SK-N-SH treated with all-trans-retinoic acid at 6 μM for 48 hours (cell line): ENCODE data around the gene SORCS3.

Experiments
- ARNTL ChIP-seq: fragments of 450-650 bp; formaldehyde crosslinking; IDR thresholded peaks from 2 replicates; pipeline ENCODE4 v1.5.0; 2020; ENCODE audit warnings: low read depth, mild to moderate bottlenecking, moderate library complexity, borderline replicate concordance
- BACH2 ChIP-seq: fragments of 250-450 bp; sonication (Bioruptor Pico); IDR thresholded peaks from 2 replicates; pipeline ENCODE4 v1.9.0; 2021; ENCODE audit warnings: mild to moderate bottlenecking, borderline replicate concordance
- CREB5 ChIP-seq: fragments of 250-450 bp; sonication (Bioruptor Pico); IDR thresholded peaks from 2 replicates; pipeline ENCODE4 v1.5.1; 2020; ENCODE audit warnings: low read depth, mild to moderate bottlenecking, moderate library complexity
- CSRNP3 ChIP-seq: fragments of 250-450 bp; sonication (Bioruptor Pico); IDR thresholded peaks from 2 replicates; pipeline ENCODE4 v1.5.1; 2021; ENCODE audit warnings: mild to moderate bottlenecking, moderate library complexity
- GLIS3 ChIP-seq: fragments of 250-450 bp; sonication (Bioruptor Pico); IDR thresholded peaks from 2 replicates; pipeline ENCODE4 v1.5.0; 2020; ENCODE audit warnings: mild to moderate bottlenecking, moderate library complexity
- OSR1 ChIP-seq: fragments of 250-450 bp; sonication (Bioruptor Pico); IDR thresholded peaks from 2 replicates; pipeline ENCODE4 v1.8.0; 2022; ENCODE audit warnings: moderate library complexity, mild to moderate bottlenecking, inconsistent platforms
- PATZ1 ChIP-seq: fragments of 250-450 bp; sonication (Bioruptor Pico); IDR thresholded peaks from 2 replicates; pipeline ENCODE4 v1.8.0; 2020; ENCODE audit warnings: mild to moderate bottlenecking, moderate library complexity, borderline replicate concordance
- PPARA ChIP-seq: fragments of 250-450 bp; sonication (Bioruptor Pico); IDR thresholded peaks from 2 replicates; pipeline ENCODE4 v1.5.0; 2020; ENCODE audit warnings: mild to moderate bottlenecking, borderline replicate concordance
- RARB ChIP-seq: fragments of 250-450 bp; sonication (Bioruptor Pico); IDR thresholded peaks from 2 replicates; pipeline ENCODE4 v1.8.0; 2021; ENCODE audit warnings: mild to moderate bottlenecking, moderate library complexity
- SNAI2 ChIP-seq: fragments of 250-450 bp; sonication (Bioruptor Pico); IDR thresholded peaks from 2 replicates; pipeline ENCODE4 v1.5.0; 2020; ENCODE audit warnings: mild to moderate bottlenecking, moderate library complexity
- ZFP3 ChIP-seq: fragments of 250-450 bp; sonication (Bioruptor Pico); IDR thresholded peaks from 2 replicates; pipeline ENCODE4 v1.5.0; 2020; ENCODE audit warnings: mild to moderate bottlenecking, moderate library complexity
- ZFP30 ChIP-seq: fragments of 450-650 bp; formaldehyde crosslinking; IDR thresholded peaks from 2 replicates; pipeline ENCODE4 v1.5.0; 2022; ENCODE audit warnings: mild to moderate bottlenecking, moderate library complexity
- ZNF565 ChIP-seq: fragments of 450-650 bp; formaldehyde crosslinking; conservative IDR thresholded peaks from 2 replicates; pipeline ENCODE4 v1.5.0; 2020; ENCODE audit warnings: low read depth, mild to moderate bottlenecking, moderate library complexity
- ZNF8 ChIP-seq: fragments of 450-650 bp; formaldehyde crosslinking; IDR thresholded peaks from 2 replicates; pipeline ENCODE4 v1.5.0; 2020; ENCODE audit warnings: mild to moderate bottlenecking, moderate library complexity

DNA sequence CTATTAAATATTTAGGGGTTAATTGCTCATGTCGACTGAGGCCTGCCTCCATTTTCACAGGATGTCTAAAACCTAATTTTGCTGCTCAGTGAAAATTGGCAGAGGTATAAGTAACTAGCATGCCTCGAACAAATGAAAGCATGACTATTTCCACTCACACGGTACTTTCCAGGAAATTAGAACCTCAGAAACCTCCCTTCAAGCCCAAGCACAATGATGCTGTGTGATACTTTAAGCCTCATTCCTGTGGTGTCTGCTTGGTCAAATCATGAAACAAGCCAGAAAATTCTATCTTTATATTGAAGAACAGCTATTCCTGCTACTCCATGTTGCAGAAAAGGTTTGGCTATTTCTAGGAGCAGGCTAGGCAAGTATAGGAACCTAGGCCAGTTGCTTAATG is 203.0 kb downstream of the SORCS3 start:
- TF ChIP-seq GLIS3 (no peak), CSRNP3 (CRISPR knock-in tag) (no peak), ZNF8 (CRISPR knock-in tag) (no peak), ZFP3 (CRISPR knock-in tag) (no peak), CREB5 (no peak), RARB (CRISPR knock-in tag) (no peak), ARNTL (CRISPR knock-in tag) (no peak), ZFP30 (no peak), BACH2 (CRISPR knock-in tag) (no peak), PPARA (CRISPR knock-in tag) (no peak), PATZ1 (no peak), SNAI2 (CRISPR knock-in tag) (no peak), OSR1 (CRISPR knock-in tag) (no peak), ZNF565 (CRISPR knock-in tag) (no peak)
